ENCODE measurements around the gene PUSL1.

PUSL1 gene

GRCh38 chr1:1356166-1356795 is 47.9 kb downstream of the PUSL1 start:
- H3K36me3 ChIP-seq (replicated peaks), result peaks cover 8% of the 10 kb centered on the region
- in situ Hi-C loops (cut with HindIII; ENCODE audit: low pct_ligation_motif_present, low sequenced_read_pairs), result no loop called here
- no peaks in the 10 kb centered on the region for H3K27me3 ChIP-seq (replicated peaks)
- no peak for DNase-seq
- no peak overlapping the region for H3K27ac ChIP-seq
- TF ChIP-seq, protein P1, sequence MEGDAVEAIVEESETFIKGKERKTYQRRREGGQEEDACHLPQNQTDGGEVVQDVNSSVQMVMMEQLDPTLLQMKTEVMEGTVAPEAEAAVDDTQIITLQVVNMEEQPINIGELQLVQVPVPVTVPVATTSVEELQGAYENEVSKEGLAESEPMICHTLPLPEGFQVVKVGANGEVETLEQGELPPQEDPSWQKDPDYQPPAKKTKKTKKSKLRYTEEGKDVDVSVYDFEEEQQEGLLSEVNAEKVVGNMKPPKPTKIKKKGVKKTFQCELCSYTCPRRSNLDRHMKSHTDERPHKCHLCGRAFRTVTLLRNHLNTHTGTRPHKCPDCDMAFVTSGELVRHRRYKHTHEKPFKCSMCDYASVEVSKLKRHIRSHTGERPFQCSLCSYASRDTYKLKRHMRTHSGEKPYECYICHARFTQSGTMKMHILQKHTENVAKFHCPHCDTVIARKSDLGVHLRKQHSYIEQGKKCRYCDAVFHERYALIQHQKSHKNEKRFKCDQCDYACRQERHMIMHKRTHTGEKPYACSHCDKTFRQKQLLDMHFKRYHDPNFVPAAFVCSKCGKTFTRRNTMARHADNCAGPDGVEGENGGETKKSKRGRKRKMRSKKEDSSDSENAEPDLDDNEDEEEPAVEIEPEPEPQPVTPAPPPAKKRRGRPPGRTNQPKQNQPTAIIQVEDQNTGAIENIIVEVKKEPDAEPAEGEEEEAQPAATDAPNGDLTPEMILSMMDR (IDR thresholded peaks at IDR 0.05; ENCODE audit: low read depth, low read length, missing control alignments), result no peak
- peak overlapping the region; percentile 72 for H3K4me3 ChIP-seq (ENCODE audit: low read depth, low read length)

GRCh38 chr1:1356796-1357401 is 48.5 kb downstream of the PUSL1 start:
- H3K27me3 ChIP-seq (replicated peaks), result no peaks in the 10 kb centered on the region
- H3K27ac ChIP-seq, result no peak overlapping the region
- in situ Hi-C loops (cut with HindIII; ENCODE audit: low pct_ligation_motif_present, low sequenced_read_pairs), result no loop called here
- peak overlapping the region; percentile 72 for H3K4me3 ChIP-seq (ENCODE audit: low read depth, low read length)
- no peak for DNase-seq
- H3K36me3 ChIP-seq (replicated peaks), result peaks cover 8% of the 10 kb centered on the region
- TF ChIP-seq, protein P1 (IDR thresholded peaks at IDR 0.05; ENCODE audit: low read depth, low read length, missing control alignments), result no peak

GRCh38 chr1:1357871-1358432 is 49.6 kb downstream of the PUSL1 start:
- in situ Hi-C loops (cut with HindIII; ENCODE audit: low pct_ligation_motif_present, low sequenced_read_pairs), result no loop called here
- TF ChIP-seq, protein P1 (IDR thresholded peaks at IDR 0.05; ENCODE audit: low read depth, low read length, missing control alignments), result no peak
- H3K36me3 ChIP-seq (replicated peaks), result peaks cover 8% of the 10 kb centered on the region
- no peak for DNase-seq
- H3K27ac ChIP-seq, result peak overlapping the region; percentile 37
- H3K27me3 ChIP-seq (replicated peaks), result no peaks in the 10 kb centered on the region
- peak overlapping the region; percentile 72 for H3K4me3 ChIP-seq (ENCODE audit: low read depth, low read length)

DNA sequence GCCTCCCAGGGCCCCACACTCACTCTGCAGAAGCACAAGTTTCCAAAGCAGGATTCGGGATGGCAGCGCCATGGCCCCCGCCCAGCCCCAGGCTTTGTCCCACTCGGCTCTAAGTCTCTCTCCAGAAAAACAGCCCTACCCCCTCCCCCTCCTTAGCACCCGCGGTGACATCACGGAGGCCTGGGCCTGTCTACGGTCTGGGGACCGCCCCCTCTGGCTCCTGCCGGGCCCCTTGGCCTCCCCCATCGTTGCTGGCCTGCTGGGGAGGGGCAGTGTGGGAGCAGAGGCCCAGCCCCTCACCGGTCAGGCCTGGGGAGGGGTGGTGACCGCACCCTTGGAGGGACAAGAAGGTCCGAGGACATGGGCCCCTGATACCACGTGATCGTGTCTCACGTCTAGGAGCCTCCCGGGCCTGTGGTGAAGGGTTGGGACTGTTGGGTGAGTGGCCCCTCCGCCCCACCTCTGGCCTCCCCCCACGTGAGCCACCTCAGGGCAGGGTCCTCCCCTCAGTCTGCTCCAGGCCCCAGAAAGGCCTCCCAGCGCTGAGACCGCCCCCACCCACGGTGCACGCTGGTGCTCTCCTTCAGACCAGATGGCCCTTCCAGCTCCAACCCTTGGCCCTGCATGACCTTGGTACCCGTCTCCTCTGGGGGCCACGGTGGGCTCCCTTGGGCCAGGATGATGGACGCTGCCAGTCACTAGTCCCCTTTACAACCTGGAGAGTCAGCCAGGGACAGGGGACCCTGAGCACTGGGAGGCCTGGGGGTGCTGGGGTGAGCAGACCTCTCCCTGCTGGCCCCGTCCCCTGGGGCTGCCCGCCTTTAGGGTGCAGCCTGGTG is 50.3 kb downstream of the PUSL1 start, which contains the start of gene MXRA8:
Gene MXRA8, minus strand, starts transcription at position 123 of the 839 bp plus-strand sequence. Its CDS starts 51 bp downstream, at position 72.
- H3K36me3 ChIP-seq (replicated peaks), result peaks cover 8% of the 10 kb centered on the region
- in situ Hi-C loops (cut with HindIII; ENCODE audit: low pct_ligation_motif_present, low sequenced_read_pairs), result no loop called here
- peak; percentile 44 for DNase-seq
- H3K27ac ChIP-seq, result peak within 1 kb of the TSS; percentile 37
- no peaks in the 10 kb centered on the region for H3K27me3 ChIP-seq (replicated peaks)
- TF ChIP-seq, protein P1 (IDR thresholded peaks at IDR 0.05; ENCODE audit: low read depth, low read length, missing control alignments), result no peak
- peak within 1 kb of the TSS; percentile 72 for H3K4me3 ChIP-seq (ENCODE audit: low read depth, low read length)

DNA sequence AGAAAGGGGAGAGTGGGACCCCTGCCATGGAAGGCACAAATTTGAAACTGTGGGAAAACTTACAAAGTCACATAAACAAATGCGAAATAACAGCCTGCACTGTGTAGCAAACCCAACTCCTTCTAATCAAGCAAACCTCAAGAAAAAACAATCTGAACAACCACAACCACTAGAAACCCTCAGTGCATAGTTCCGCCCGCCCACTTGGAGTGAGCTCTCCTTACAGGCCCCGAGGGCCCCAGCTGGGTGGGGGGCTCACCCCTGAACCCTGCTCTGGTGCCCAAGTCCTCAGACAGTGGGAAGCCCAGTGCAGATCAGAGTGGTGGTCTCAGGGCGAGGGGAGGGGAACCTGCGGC is 50.9 kb downstream of the PUSL1 start:
- peak; percentile 52 for DNase-seq
- peak overlapping the region; percentile 37 for H3K27ac ChIP-seq
- H3K27me3 ChIP-seq (replicated peaks), result no peaks in the 10 kb centered on the region
- in situ Hi-C loops (cut with HindIII; ENCODE audit: low pct_ligation_motif_present, low sequenced_read_pairs), result no loop called here
- peaks cover 6% of the 10 kb centered on the region for H3K36me3 ChIP-seq (replicated peaks)
- TF ChIP-seq, protein P1 (IDR thresholded peaks at IDR 0.05; ENCODE audit: low read depth, low read length, missing control alignments), result no peak
- H3K4me3 ChIP-seq (ENCODE audit: low read depth, low read length), result peak overlapping the region; percentile 72

All from brain microvascular endothelial cell (primary cell).